ENCODE measurements around the gene MKRN2OS.

Gene MKRN2OS, protein sequence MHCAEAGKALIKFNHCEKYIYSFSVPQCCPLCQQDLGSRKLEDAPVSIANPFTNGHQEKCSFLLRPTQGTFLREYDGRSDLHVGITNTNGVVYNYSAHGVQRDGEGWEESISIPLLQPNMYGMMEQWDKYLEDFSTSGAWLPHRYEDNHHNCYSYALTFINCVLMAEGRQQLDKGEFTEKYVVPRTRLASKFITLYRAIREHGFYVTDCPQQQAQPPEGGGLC

DNA sequence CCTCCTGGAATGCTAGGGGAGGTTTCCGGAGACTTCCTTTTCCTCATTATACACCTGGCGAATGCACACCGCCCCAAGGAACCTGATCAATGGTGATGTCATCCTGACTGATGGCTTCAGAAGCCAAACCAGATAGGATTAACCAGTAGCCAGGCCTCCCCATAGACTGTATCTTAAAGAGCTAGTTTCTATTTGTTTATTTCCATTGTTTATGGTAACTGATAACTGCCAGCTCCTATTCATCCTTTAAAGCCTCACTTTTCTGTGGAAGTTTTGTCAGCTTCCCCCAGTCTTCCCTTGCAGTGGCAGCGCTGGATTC, at the start of gene MKRN2OS:
MKRN2OS (minus strand) TSS at position 27 of the 319 bp plus-strand sequence. CDS start 35 bp downstream, outside the sequence.
- no peak for DNase-seq (ENCODE audit: low spot score)

DNA sequence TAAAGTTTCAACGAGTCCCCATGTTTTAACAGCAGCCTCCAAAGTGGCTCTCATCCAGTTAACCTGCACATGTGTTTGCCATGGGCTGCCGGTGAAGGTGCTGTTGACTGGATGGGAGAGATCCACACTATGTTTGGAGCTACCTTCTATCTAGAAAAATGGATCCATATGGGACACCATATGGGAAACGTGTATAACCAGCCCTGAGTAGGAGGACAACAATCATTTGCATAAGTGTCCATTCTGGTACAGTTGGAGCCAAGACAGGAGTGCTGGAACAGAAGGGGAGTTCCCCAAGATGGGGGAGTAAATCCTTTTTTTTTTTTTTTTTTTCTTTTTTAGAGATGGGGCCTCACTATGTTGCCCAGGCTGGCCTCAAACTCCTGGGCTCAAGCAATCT, 48.2 kb upstream of the MKRN2OS start:
- no peak for DNase-seq (ENCODE audit: low spot score)

DNA sequence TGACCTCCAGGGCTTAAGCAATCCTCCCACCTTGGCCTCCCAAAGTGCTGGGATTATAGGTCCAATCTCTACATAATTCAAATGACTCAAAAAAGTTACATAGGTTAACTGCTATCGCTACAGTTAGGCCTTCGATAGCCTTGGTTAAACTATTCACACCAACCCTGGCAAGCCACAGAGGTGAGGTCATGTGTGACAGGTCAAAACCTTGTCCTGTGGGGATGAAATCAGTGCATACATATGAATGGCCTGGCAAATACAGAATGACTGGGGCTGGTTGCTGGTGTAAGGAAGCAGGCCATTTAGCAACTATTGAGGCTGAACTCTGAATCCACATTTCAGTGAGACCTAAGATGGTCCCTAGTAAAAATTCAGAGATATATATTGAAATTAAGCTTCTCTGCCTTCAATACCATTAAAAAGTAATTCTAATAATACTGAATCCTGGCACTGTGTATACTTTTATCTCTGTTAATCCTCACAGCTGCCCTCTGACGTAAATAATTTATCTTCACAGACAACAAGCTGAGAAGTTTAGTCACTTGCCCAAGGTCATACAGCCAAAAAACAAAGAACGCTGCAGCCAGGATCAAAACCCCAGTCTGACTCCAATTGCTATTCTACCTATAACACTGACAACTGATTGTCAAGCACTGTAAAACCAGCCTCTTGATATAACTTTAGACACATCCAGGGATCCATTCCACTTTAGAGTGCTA, 46.9 kb upstream of the MKRN2OS start:
- DNase-seq (ENCODE audit: low spot score): no peak

DNA sequence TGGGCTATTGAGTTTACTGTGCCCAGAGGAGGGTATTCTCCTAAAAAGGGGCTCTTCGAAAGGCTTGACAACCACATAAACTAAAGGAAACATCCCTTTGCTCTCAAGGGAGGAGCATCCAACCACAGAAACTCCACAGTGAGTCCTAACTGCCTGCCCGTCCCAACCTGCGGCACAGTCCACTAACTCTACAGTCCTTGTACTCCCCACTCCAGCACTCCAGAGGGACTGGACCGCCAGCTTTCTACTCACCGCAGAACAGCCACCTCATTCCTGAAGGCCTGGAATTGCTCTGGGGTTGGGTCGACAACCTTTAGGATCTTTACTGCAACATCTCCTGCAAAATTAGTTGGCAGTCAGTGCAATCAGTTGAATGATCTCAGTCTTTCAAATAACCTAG, 46.2 kb upstream of the MKRN2OS start:
- DNase-seq (ENCODE audit: low spot score): no peak

DNA sequence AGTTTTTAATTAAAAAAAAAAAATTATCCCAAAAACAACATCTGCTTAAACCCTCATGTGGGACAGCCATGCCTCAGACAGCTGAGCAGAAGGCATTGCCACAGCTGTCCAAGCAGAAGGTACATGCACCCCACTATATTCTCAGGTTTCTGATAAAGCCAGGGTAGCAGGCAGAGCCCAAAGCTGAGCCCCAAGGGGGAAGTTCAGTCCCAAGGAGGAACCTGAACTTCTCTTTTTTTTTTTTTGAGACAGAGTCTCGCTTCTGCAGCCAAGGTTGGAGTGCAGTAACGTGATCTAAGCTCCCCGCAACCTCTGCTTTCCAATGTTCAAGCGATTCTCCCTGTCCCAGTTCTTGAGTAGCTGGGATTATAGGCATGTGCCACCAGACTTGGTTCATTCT, 44.8 kb upstream of the MKRN2OS start:
- DNase-seq (ENCODE audit: low spot score): no peak

DNA sequence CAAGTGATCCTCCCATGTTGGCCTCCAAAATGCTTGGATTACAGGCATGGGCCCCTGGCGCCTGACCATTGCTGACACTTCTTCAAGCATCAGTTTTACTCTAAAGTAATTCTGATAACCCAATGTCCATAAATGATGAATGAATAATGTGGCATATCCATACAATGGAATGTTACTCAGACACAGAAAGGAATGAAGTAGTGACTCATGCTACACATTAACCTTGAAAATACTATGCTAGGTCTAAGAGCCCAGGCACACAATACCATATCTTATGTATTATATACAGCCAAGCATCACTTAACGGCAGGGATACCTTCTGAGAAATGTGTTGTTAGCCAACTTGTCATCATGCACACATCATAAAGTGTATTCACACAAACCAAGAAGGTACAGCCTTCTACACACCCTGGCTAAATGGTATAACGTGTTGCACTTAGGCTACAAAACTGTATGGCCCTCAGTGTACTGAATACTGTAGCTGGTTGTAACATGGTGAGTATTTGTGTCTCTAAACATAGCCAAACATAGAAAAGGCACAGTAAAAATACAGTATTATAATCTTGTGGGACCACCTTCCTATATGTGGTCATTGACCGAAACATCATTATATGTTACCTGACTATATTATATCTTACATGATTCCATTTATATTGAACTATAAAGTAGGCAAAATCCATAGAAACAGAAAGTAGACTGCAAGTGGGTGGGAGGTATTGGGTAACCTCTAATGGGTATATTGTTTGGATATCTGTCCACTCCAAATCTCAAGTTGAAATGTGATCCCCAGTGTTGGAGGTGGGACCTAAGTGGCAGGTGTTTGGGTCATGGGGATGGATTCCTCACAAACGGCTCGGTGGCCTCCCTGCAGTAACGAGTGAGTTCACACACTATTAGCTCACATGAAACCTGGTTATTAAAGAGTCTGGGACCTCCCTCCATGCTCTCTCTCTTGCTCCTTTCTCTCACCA, 43.0 kb upstream of the MKRN2OS start:
- DNase-seq (ENCODE audit: low spot score): no peak

DNA sequence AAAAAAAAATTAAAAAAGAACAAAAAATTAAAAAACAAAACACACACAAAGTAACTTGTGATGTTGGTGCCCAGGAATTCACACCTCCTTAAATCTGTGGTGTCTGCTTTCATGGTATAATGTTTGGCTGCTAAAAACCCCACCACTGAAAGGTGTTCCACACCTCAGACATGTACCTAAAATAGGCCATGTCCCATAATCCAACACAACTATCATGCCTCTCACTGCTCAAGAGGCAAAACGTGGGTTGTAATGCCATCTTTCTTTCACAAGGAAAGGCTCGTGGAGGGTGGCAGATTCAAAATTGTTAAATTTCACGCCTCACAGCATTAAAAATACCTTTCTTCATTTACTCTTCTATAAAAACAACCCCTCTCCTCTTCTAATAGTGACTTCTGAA, 41.1 kb upstream of the MKRN2OS start:
- no peak for DNase-seq (ENCODE audit: low spot score)

DNA sequence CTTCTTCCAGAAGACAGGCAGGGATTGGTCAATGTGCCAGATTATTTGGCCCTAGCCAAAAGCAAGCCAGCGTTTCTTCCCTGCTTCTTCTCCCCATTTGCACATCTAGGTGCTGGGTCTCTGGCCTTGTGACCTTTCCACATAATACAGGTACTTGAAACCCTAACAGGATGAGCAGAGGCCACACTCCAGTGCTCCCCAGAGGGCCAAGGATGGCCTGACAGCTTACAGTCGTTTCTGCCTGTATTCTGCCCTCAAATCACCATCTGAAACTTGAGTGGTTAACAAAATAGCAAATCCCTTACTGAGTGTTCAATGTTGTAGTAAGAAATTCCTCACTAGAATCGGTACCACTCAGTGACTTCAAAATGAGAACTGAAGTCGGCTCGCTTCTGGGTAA, 40.7 kb upstream of the MKRN2OS start:
- no peak for DNase-seq (ENCODE audit: low spot score)

DNA sequence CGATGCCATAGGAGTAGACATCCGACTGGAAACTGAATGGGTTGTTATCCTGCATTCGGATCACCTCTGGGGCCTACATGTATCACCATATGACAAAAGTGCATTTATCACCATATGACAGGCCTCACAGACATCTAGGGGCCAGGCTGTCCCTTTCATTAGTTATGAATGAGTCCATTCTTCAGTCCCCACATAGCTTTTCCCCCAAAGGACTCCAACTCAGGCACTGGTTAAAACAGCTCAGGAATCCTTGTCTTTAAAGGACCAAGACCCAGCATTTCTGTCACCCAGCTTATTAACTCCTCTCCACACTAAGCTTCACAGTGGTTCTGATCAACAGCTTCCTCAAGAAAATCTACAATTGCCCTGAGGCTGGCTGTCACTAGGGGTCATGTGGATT, 39.9 kb upstream of the MKRN2OS start:
- no peak for DNase-seq (ENCODE audit: low spot score)

DNA sequence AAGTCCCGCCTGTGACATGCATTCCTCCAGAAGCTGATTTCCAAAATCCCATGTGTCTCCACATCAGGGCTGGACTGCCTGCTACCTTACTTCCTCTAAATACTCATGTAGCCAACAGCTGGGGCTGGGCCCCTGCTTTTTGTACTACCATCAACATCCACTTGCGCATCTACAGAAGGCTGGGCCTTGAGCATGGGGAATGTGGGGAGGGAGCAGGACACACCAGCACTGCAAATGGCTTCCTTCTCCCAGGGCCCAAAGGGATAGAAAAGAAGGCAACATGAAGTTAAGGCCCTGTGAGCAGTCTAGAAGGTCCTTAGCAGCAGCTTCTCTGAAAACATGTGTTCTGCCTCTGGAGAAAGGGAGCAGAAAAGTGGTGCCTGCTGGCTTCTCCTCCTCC, 38.8 kb upstream of the MKRN2OS start:
- no peak for DNase-seq (ENCODE audit: low spot score)

DNA sequence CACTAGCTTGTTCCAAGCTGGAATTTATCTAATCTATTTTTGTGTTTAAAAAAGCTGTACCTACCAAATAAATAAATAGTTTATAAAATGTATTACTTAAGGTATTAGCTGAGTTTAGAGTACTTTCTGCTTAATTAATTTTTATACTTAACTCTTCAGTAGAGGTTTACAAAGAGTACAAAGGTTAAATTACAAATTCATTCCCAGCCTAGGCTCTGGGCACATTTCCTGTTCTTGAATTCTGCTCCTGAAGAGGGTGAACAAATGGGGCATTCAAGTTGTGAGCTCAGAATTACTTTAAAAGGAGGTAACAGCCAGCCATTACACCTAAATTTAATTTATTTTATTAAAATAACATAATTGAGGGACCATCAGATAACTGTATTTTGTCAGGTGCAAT, 38.0 kb upstream of the MKRN2OS start:
- no peak for DNase-seq (ENCODE audit: low spot score)

DNA sequence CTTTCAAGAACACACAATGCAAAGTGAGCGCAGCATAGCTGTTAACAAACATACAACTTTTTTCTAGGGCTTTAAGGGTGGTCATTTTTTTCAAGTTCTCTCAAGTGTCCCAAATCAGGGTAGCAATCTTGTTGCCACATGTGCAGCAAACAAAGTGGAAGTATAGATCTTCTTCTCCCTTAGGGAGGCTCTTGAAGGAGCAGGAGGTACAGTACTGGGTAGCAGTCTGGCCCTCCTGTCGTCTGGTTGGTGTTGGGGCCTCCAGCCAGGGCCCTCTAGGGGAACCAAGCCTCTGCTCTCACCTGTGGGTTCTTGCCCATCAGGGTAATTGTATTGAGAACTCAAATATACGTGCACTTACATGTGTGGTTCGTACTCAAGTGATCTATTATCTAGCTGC, 37.4 kb upstream of the MKRN2OS start:
- DNase-seq (ENCODE audit: low spot score): no peak

DNA sequence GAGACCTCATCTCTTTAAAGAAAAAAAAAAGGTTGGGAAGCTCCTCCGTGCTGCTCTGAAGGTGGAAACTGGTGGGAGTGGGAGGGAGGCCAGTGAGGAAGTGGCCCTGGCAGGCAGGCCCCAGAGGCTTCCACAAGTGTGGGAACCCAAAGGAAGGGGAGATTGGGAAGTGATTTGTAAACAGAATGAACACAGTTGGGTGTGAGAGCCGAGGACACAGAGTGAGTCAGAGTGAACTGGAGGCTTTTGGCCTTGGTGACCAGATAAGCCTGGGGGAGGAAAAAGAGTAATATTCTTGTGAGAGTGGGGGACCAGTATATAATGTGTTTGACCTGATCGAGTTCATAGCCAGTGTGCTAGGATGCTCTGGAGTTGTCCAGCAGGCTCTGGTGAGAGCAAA, 34.6 kb upstream of the MKRN2OS start:
- DNase-seq (ENCODE audit: low spot score): no peak

DNA sequence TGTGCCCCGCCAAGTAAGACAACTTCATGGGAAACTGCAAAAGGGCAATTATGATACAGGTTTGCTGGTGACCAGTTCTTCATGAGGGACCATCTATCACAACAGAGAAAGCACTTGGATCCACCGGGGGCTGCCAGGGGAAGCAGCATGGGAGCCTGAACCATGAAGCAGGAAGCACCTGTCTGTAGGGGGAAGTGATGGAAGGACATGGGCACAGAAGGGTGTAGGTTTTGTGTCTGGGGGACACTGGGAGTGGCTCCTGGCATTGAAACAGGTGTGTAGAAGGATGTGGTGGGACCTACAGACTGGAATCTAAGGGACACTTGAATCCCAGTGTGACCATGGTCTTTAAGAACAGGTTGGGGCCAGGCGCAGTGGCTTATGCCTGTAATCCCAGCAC, 34.2 kb upstream of the MKRN2OS start:
- no peak for DNase-seq (ENCODE audit: low spot score)

DNA sequence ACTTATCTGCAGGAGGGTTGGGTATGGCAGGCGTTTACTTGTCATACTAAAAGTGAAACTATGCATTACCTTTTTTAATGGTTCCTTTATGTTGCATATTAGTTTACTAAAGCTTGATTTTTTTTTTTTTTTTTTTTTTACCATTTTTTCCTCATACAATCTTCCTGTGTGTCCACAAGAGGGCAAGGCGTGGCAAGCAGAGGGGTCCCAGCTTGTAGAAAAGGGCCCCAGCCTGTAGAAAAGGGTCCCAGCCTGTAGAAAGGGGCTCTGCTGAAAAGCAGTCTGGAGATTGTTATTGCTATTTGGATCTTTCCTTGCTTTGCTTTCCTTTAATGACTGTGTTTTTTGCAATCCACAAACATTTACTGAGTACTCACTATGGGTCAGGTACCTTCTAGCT, 33.4 kb upstream of the MKRN2OS start:
- DNase-seq (ENCODE audit: low spot score): no peak

DNA sequence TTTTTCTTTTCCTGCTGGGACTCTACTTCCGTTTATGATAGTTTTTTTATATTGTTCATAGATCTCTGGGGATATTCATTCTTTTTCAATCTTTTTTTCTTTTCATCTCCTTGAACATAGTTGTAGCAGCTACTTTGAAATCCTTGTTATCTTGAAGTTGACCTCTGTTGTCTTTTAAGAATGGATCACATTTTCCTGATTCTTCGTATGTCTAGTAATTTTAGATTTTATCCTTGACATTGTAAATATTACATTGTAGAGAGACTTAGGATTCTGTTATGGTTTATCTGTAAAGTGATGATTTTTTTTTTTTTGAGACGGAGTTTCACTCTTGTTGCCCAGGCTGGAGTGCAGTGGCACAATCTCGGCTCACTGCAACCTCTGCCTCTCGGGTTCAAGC, 32.1 kb upstream of the MKRN2OS start:
- no peak for DNase-seq (ENCODE audit: low spot score)

DNA sequence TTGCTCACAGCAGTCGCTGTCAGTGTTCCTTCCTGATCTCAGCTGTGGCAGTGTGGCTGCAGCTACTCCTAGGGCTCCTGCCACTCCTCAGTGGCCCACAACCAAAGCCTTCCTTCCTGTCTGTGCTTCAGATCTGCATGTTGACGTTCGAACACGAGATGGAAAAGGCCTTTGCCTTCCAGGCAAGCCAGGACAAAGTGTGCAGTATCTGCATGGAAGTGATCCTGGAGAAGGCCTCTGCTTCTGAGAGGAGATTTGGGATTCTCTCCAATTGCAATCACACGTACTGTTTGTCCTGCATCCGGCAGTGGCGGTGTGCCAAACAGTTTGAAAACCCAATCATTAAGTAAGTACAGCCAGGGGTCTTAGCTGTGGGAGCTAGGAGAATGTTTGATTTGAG, 29.4 kb upstream of the MKRN2OS start:
- no peak for DNase-seq (ENCODE audit: low spot score)

DNA sequence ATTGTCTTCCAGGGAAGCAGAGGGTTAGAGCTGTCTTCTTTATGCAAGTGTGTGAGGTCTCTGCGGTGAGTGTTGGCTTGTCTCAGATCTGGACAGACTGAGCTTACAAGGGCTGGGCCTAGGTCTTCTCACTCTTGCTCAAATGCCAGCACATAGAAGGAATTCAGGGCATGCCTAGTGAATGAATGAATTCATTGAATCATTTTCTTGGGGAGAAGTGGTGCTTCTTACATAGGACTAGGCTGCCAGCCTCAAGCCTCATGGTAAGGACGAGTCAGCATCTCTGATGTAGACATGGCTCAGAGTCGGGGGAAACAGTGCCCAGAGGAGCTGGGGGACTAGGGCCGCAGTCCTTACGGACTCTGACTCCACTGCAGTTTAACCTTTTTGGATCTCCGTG, 28.8 kb upstream of the MKRN2OS start:
- DNase-seq (ENCODE audit: low spot score): no peak

DNA sequence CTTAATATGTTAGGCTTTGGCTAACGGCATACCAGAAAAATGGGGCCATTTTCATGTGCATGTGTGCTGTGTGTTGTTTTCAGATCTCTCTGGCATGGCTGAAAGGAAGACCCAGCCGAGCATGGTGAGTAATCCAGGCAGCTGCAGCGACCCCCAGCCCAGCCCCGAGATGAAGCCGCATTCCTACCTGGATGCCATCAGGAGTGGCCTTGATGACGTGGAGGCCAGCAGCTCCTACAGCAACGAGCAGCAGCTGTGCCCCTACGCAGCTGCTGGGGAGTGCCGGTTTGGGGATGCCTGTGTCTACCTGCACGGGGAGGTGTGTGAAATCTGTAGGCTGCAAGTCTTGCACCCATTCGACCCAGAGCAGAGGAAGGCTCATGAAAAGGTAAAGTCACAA, 26.7 kb upstream of the MKRN2OS start:
- DNase-seq (ENCODE audit: low spot score): no peak

DNA sequence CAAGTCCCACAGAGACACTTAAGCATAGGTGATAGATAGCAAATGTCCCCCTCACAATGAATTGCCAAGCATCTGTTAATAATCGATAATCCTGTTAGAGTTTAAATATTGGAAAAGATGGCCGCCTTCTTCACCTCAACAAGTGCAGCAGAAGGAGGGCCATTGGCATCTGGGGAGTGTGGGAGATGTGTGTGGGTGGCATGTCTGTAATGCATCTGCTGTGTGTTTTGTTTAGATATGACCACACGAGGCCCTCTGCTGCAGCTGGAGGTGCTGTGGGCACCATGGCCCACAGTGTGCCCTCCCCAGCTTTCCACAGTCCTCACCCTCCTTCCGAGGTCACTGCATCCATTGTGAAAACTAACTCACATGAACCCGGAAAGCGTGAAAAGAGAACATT, 24.5 kb upstream of the MKRN2OS start:
- no peak for DNase-seq (ENCODE audit: low spot score)

DNA sequence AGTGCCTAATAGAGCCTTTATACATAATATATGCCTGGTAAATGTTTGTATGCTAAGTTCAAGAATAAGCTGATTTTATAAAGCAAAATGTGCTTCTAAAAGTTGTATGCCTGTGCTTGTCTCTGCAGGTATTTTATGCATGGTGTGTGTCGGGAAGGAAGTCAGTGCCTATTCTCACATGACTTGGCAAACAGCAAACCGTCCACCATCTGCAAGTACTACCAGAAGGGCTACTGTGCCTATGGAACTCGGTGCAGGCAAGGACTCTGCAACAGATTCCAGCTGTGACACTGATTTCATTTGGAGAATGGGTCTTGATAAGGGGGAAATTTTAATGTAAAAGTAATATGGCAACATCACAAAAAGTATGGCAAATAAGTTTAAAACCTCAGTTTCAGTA, 23.4 kb upstream of the MKRN2OS start:
- DNase-seq (ENCODE audit: low spot score): no peak

DNA sequence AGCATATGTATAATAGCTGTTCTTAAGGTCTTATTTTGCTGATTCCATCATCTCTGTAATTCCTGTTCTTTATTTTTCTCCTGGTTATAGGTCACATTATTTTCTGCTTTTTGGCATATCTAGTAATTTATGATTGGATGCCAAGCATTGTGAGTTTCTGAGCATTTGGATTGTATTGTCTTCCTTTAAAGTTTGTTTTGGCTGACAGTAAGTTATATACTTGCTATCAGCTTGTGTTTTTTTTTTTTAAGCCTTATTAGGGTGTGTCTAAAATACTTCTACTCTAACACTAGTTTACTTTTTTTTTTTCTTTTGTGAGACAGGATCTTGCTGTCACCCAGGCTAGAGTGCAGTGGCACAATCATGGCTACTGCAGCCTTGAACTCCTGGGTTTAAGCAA, 21.7 kb upstream of the MKRN2OS start:
- no peak for DNase-seq (ENCODE audit: low spot score)

DNA sequence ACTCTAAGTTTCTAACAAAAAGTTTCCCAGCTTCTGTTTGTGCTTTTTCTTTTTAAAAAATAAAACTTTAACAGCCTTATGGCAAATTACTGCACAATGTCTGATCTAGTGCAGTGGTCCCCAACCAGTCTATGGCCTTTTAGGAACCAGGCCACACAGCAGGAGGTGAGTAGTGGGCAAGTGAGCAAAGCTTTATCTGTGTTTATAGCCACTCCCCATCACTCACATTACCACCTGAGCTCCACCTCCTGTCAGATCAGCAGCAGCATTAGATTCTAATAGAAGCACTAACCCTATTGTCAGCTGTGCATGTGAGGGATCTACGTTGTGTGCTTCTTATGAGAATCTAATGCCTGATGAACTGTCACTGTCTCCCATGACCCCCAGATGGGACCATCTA, 17.2 kb upstream of the MKRN2OS start:
- DNase-seq (ENCODE audit: low spot score): no peak

All from AG08396 (cell line).